Liver (tissue), 9 donors: ENCODE results near the gene WDR46. TPM values are rescaled to one million over a fixed set of nuclear protein-coding genes. Genes with fewer than 3 reads are reported as not detected.

ENCODE experiments used
- DNase-seq: peaks from one replicate; pipeline ENCODE4 v3.0.0-alpha.2; 2017; ENCODE audit warnings: low spot score
- H3K27ac ChIP-seq, 2 donors: one replicate each; pipeline ENCODE4 v1.7.0; 2013; ENCODE audit warnings: inconsistent platforms in 2 of 2, low read length in 2 of 2, control low read depth in 1 of 2, low read depth in 1 of 2, mild to moderate bottlenecking in 1 of 2
- H3K27me3 ChIP-seq, 4 donors: one replicate each; pipeline versions ENCODE4 v1.6.1 to v1.7.0; 2013; ENCODE audit warnings: low read length in 3 of 4, inconsistent platforms in 1 of 4, mild to moderate bottlenecking in 1 of 4, moderate library complexity in 1 of 4; ENCODE audit not compliant: control insufficient read depth in 4 of 4, insufficient read depth in 4 of 4
- H3K36me3 ChIP-seq, 4 donors: one replicate each; pipeline versions ENCODE4 v1.6.1 to v1.7.0; 2013; ENCODE audit warnings: low read length in 3 of 4, mild to moderate bottlenecking in 3 of 4, low read depth in 1 of 4, moderate library complexity in 1 of 4; ENCODE audit not compliant: control insufficient read depth in 4 of 4, insufficient read depth in 3 of 4
- H3K4me1 ChIP-seq, 4 donors: one replicate each; pipeline versions ENCODE4 v1.6.1 to v1.7.0; 2013; ENCODE audit warnings: low read length in 3 of 4, mild to moderate bottlenecking in 3 of 4, moderate library complexity in 1 of 4; ENCODE audit not compliant: control insufficient read depth in 4 of 4, insufficient read depth in 4 of 4
- H3K4me3 ChIP-seq, 3 donors: one replicate each; pipeline versions ENCODE4 v1.6.1 to v1.7.0; 2013; ENCODE audit warnings: low read length in 3 of 3, control low read depth in 1 of 3, low read depth in 1 of 3, mild to moderate bottlenecking in 1 of 3
- H3K9ac ChIP-seq, 2 donors: one replicate each; pipeline ENCODE4 v1.7.0; 2013; ENCODE audit warnings: low read length in 2 of 2, mild to moderate bottlenecking in 2 of 2, moderate library complexity in 2 of 2, control low read depth in 1 of 2, low read depth in 1 of 2
- H3K9me3 ChIP-seq, 4 donors: one replicate each; pipeline versions ENCODE4 v1.6.1 to v1.7.0; 2013; ENCODE audit warnings: low read length in 3 of 4; ENCODE audit not compliant: control insufficient read depth in 4 of 4
- FOXA1 ChIP-seq: IDR thresholded peaks from 2 replicates; pipeline ENCODE4 v1.6.1; 2016; ENCODE audit warnings: antibody characterized with exemption
- HNF4G ChIP-seq: IDR thresholded peaks from 2 replicates; pipeline ENCODE4 v1.6.1; 2016; ENCODE audit warnings: antibody characterized with exemption
- JUND ChIP-seq, 2 donors: IDR thresholded peaks; 2 replicates each; pipeline ENCODE4 v1.6.1; 2016; ENCODE audit warnings: antibody characterized with exemption in 2 of 2
- NR2F2 ChIP-seq: IDR thresholded peaks from 2 replicates; pipeline ENCODE4 v1.6.1; 2016; ENCODE audit warnings: antibody characterized with exemption
- RAD21 ChIP-seq, 2 donors: IDR thresholded peaks; 2 replicates each; pipeline ENCODE4 v1.6.1; 2016; ENCODE audit warnings: antibody characterized with exemption in 2 of 2, mild to moderate bottlenecking in 2 of 2
- SP1 ChIP-seq: IDR thresholded peaks from 2 replicates; pipeline ENCODE4 v1.6.1; 2018; ENCODE audit warnings: antibody characterized with exemption, mild to moderate bottlenecking
- TAF1 ChIP-seq: conservative IDR thresholded peaks from 2 replicates; pipeline ENCODE4 v1.6.1; 2016; ENCODE audit warnings: antibody characterized with exemption, mild to moderate bottlenecking
- WGBS: extraction: QIAGEN DNeasy Blood & Tissue Kit; methylation state at CpG from one replicate; pipeline ENCODE4 v1.1.7; 2013; 5-methylcytosine and 5-hydroxymethylcytosine counted together
- polyA plus RNA-seq, 2 donors: library from polyadenylated mRNA; stranded (reverse) in 1 of 2; unstranded in 1 of 2; fragments of 200-250 nt in 1 of 2; fragments of >200 nt in 1 of 2; fragmentation: Nextera tagmentation in 1 of 2; extraction: Ambion mirVana in 1 of 2; gene quantifications; one replicate each; pipeline versions ENCODE4 v1.2.1 to v1.2.3, GENCODE V29; 2013 to 2015
- total RNA-seq, 2 donors: library from RNA; depleted of rRNA; stranded (reverse); fragments of >200 nt; gene quantifications; one replicate each; pipeline ENCODE4 v1.2.3, GENCODE V29; 2014
- TF ChIP-seq, protein P1 (sequence below): fragments of 150-350 bp; IDR thresholded peaks from 2 replicates; pipeline ENCODE4 v1.5.1; 2017; ENCODE audit warnings: improper control_type of control experiment, low read depth, low read length; ENCODE audit not compliant: missing input control
- TF ChIP-seq, protein P2 (sequence below): IDR thresholded peaks from 2 replicates; pipeline ENCODE4 v1.6.1; 2016; ENCODE audit warnings: antibody characterized with exemption
- donor health status: healthy.
- donor health status: healthy.
- donor health status: healthy.
- donor health status: healthy.
- donor health status: healthy.

WDR46 gene
- total and polyA plus RNA-seq, 4 donors: 17.9 to 30.2 (median 25.7) TPM

DNA sequence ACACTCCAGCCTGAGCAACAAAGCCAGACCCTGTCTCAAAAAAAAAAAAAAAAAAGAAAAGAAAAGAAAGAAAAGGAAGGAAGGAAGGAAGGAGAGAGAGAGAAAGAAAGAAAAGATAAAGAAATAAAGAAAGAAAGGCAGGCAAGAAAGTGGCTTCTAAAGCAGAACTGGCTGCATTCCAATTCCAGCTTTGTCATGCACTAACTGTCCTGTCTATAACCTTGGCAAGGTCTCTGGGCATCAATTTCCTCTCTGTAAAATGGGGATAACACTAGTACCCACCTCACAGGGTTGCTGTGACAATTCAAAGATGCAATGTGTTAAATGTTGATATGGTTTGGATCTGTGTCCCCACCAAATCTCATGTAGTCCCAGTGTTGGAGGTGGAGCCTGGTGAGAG lies 52.7 kb downstream of the WDR46 start:
- H3K36me3 ChIP-seq: no peaks in the 10 kb centered on the region
- peaks cover 0 to 2% (median 0%) of the 10 kb centered on the region in 4 donors for H3K27me3 ChIP-seq
- DNase-seq: no peak
- no peak overlapping the region for H3K9ac ChIP-seq
- no peak overlapping the region for H3K27ac ChIP-seq
- TF ChIP-seq HNF4G (no peak), NR2F2 (no peak), SP1 (no peak), RAD21 (IDR thresholded peaks at IDR 0.05) (no peak), FOXA1 (no peak), JUND (IDR thresholded peaks at IDR 0.05) (no peak)
- TF ChIP-seq, protein P1, sequence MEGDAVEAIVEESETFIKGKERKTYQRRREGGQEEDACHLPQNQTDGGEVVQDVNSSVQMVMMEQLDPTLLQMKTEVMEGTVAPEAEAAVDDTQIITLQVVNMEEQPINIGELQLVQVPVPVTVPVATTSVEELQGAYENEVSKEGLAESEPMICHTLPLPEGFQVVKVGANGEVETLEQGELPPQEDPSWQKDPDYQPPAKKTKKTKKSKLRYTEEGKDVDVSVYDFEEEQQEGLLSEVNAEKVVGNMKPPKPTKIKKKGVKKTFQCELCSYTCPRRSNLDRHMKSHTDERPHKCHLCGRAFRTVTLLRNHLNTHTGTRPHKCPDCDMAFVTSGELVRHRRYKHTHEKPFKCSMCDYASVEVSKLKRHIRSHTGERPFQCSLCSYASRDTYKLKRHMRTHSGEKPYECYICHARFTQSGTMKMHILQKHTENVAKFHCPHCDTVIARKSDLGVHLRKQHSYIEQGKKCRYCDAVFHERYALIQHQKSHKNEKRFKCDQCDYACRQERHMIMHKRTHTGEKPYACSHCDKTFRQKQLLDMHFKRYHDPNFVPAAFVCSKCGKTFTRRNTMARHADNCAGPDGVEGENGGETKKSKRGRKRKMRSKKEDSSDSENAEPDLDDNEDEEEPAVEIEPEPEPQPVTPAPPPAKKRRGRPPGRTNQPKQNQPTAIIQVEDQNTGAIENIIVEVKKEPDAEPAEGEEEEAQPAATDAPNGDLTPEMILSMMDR: no peak
- H3K4me3 ChIP-seq: no peak overlapping the region
- H3K9me3 ChIP-seq: no peaks in the 10 kb centered on the region
- H3K4me1 ChIP-seq: no peaks in the 10 kb centered on the region

DNA sequence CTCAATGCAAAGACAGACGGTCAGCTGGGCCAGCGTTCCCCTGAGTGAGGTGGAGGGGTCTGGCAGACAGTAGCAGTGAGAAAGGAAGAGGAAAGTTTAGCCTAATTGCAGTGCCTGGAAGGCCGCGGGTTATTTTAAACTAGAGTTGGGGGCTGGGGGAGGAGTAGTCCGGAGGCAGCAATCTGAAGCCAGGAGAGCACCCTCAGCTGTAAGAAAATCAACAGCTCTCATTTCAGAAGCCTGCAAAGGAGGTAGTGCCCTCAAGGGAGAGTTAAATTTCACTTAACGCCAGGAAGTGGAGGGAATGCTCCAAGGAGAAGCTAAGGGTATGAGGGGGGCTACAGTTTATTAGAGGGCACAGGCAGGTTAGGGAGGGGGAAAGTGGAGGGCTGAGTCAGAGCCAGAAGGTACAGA lies 53.8 kb downstream of the WDR46 start:
- TF ChIP-seq JUND (IDR thresholded peaks at IDR 0.05) (no peak), TAF1 (no peak), HNF4G (no peak)
- TF ChIP-seq, protein P2, sequence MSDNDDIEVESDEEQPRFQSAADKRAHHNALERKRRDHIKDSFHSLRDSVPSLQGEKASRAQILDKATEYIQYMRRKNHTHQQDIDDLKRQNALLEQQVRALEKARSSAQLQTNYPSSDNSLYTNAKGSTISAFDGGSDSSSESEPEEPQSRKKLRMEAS: no peak
- Histone ChIP-seq H3K4me1 (no peaks in the 10 kb centered on the region), H3K27ac (no peak overlapping the region), H3K27me3 (peaks cover 0 to 2% (median 0%) of the 10 kb centered on the region in 4 donors), H3K9me3 (no peaks in the 10 kb centered on the region), H3K4me3 (no peak overlapping the region), H3K9ac (no peak overlapping the region), H3K36me3 (no peaks in the 10 kb centered on the region)
- WGBS: 31% methylated on average over 6 of the region's 6 CpGs
- DNase-seq: no peak

Other genes starting within 250 kb of the WDR46 start
- 10 to 100 TPM; 27.3 to 31.2 TPM for gene HLA-DPA1, start 215.6 kb downstream of the WDR46 start, total RNA-seq
- 10 to 100 TPM; 12.0 to 49.3 TPM for gene HLA-DPA1, start 215.6 kb downstream of the WDR46 start, polyA plus RNA-seq
- 10 to 100 TPM; 23.4 to 24.5 TPM for gene HLA-DPB1, start 213.2 kb downstream of the WDR46 start, total RNA-seq
- gene HLA-DPB1, start 213.2 kb downstream of the WDR46 start, polyA plus RNA-seq: 10 to 100 TPM; 15.5 to 37.8 TPM
- under 1 TPM; 0.19 to 0.59 TPM for gene COL11A2, start 96.8 kb downstream of the WDR46 start, total RNA-seq
- under 1 TPM; 0.15 to 0.36 TPM for gene COL11A2, start 96.8 kb downstream of the WDR46 start, polyA plus RNA-seq
- 10 to 100 TPM in 1 of 2 donors, 1 to 10 TPM in 1; 9.5 to 19.4 TPM for gene RXRB, start 88.6 kb downstream of the WDR46 start, total RNA-seq
- gene RXRB, start 88.6 kb downstream of the WDR46 start, polyA plus RNA-seq: 10 to 100 TPM in 1 of 2 donors, 1 to 10 TPM in 1; 7.7 to 13.9 TPM
- 100 to 1,000 TPM in 1 of 2 donors, 10 to 100 TPM in 1; 45.0 to 112 TPM for gene SLC39A7, start 88.4 kb downstream of the WDR46 start, total RNA-seq
- gene SLC39A7, start 88.4 kb downstream of the WDR46 start, polyA plus RNA-seq: 10 to 100 TPM in 1 of 2 donors, 1 to 10 TPM in 1; 8.9 to 97.3 TPM
- gene HSD17B8, start 84.6 kb downstream of the WDR46 start, total RNA-seq: 10 to 100 TPM; 24.5 to 31.2 TPM
- gene HSD17B8, start 84.6 kb downstream of the WDR46 start, polyA plus RNA-seq: 10 to 100 TPM; 43.7 to 52.3 TPM
- gene RING1, start 80.7 kb downstream of the WDR46 start, total RNA-seq: 10 to 100 TPM; 11.5 to 19.7 TPM
- 10 to 100 TPM in 1 of 2 donors, 1 to 10 TPM in 1; 4.4 to 18.4 TPM for gene RING1, start 80.7 kb downstream of the WDR46 start, polyA plus RNA-seq
- gene VPS52, start 17.4 kb downstream of the WDR46 start, total RNA-seq: 10 to 100 TPM; 21.3 to 33.4 TPM
- 10 to 100 TPM; 23.1 to 27.5 TPM for gene VPS52, start 17.4 kb downstream of the WDR46 start, polyA plus RNA-seq
- gene RPS18, start 17.2 kb downstream of the WDR46 start, total RNA-seq: 1,000 to 10,000 TPM in 1 of 2 donors, 100 to 1,000 TPM in 1; 742 to 1,432 TPM
- gene RPS18, start 17.2 kb downstream of the WDR46 start, polyA plus RNA-seq: 1,000 to 10,000 TPM in 1 of 2 donors, 100 to 1,000 TPM in 1; 812 to 1,309 TPM
- gene B3GALT4, start 12.1 kb downstream of the WDR46 start, total RNA-seq: 1 to 10 TPM; 1.5 to 2.2 TPM
- gene B3GALT4, start 12.1 kb downstream of the WDR46 start, polyA plus RNA-seq: 1 to 10 TPM; 1.5 to 2.7 TPM
- 10 to 100 TPM; 12.5 to 22.4 TPM for gene PFDN6, start 362 bp upstream of the WDR46 start, total RNA-seq
- 10 to 100 TPM in 1 of 2 donors, 1 to 10 TPM in 1; 6.5 to 60.1 TPM for gene PFDN6, start 362 bp upstream of the WDR46 start, polyA plus RNA-seq
- 10 to 100 TPM; 16.7 to 17.8 TPM for gene RGL2, start 9.7 kb upstream of the WDR46 start, total RNA-seq
- gene RGL2, start 9.7 kb upstream of the WDR46 start, polyA plus RNA-seq: 10 to 100 TPM; 16.8 to 22.8 TPM
- 10 to 100 TPM; 52.7 to 74.0 TPM for gene TAPBP, start 24.8 kb upstream of the WDR46 start, total RNA-seq
- gene TAPBP, start 24.8 kb upstream of the WDR46 start, polyA plus RNA-seq: 10 to 100 TPM; 47.9 to 49.3 TPM
- gene ZBTB22, start 28.5 kb upstream of the WDR46 start, total RNA-seq: 1 to 10 TPM; 5.5 to 7.8 TPM
- gene ZBTB22, start 28.5 kb upstream of the WDR46 start, polyA plus RNA-seq: 1 to 10 TPM; 1.6 to 3.9 TPM
- gene DAXX, start 33.7 kb upstream of the WDR46 start, total RNA-seq: 10 to 100 TPM; 11.8 to 15.1 TPM
- 10 to 100 TPM; 12.9 to 13.1 TPM for gene DAXX, start 33.7 kb upstream of the WDR46 start, polyA plus RNA-seq
- 10 to 100 TPM in 1 of 2 donors, under 1 TPM in 1; 0.08 to 30.0 TPM for gene KIFC1, start 102.6 kb upstream of the WDR46 start, total RNA-seq
- 1 to 10 TPM in 1 of 2 donors, under 1 TPM in 1; 0.29 to 2.2 TPM for gene KIFC1, start 102.6 kb upstream of the WDR46 start, polyA plus RNA-seq
- gene PHF1, start 121.8 kb upstream of the WDR46 start, total RNA-seq: 10 to 100 TPM in 1 of 2 donors, 1 to 10 TPM in 1; 7.2 to 13.5 TPM
- gene PHF1, start 121.8 kb upstream of the WDR46 start, polyA plus RNA-seq: 10 to 100 TPM in 1 of 2 donors, 1 to 10 TPM in 1; 9.9 to 13.1 TPM
- 10 to 100 TPM; 33.1 to 46.0 TPM for gene CUTA, start 128.9 kb upstream of the WDR46 start, total RNA-seq
- gene CUTA, start 128.9 kb upstream of the WDR46 start, polyA plus RNA-seq: 100 to 1,000 TPM; 140 to 164 TPM
- gene SYNGAP1, start 130.8 kb upstream of the WDR46 start, total RNA-seq: 1 to 10 TPM; 1.1 to 1.8 TPM
- 1 to 10 TPM in 1 of 2 donors, under 1 TPM in 1; 0.32 to 1.2 TPM for gene SYNGAP1, start 130.8 kb upstream of the WDR46 start, polyA plus RNA-seq
- gene ZBTB9, start 165.3 kb upstream of the WDR46 start, total RNA-seq: 1 to 10 TPM; 1.6 to 3.4 TPM
- gene ZBTB9, start 165.3 kb upstream of the WDR46 start, polyA plus RNA-seq: 1 to 10 TPM; 1.1 to 3.0 TPM